SK-N-SH (cell line): Measurements from ENCODE around the gene PIP4K2A. TPM values are rescaled to one million over a fixed set of nuclear protein-coding genes. Genes with fewer than 3 reads are reported as not detected.

Source experiments
- CTCF ChIA-PET: fragments of 300-600, 350-600 bp; formaldehyde crosslinking; extraction: SDS; loops from one replicate; lab custom pipeline; 2021; lab: Yijun Ruan, JAX
- POLR2A ChIA-PET: fragments of 350-600 bp; sonication (Branson Sonifier 250); formaldehyde crosslinking; extraction: SDS; loops from one replicate; lab custom pipeline; 2020; ENCODE audit warnings: antibody characterized with exemption, inconsistent platforms; lab: Yijun Ruan, JAX
- DNase-seq: peaks from one replicate; pipeline ENCODE4 v3.0.0; 2012
- H2AFZ ChIP-seq: fragments of 200-600 bp; sonication (generic); 2 replicates; pipeline ENCODE4 v1.8.1; 2016; ENCODE audit warnings: antibody characterized with exemption, mild to moderate bottlenecking, low read depth
- H3F3A ChIP-seq: fragments of 200-600 bp; sonication (generic); replicated peaks from 2 replicates; pipeline ENCODE3; 2016; ENCODE audit warnings: antibody characterized with exemption, mild to moderate bottlenecking; ENCODE audit not compliant: insufficient read depth
- H3K27ac ChIP-seq, 2 experiments: fragments of 200-500 bp in 1 of 2; fragments of 200-600 bp in 1 of 2; sonication (Bioruptor generic) in 1 of 2; sonication (generic), shearing (Covaris generic) in 1 of 2; 2 replicates each; pipeline versions ENCODE4 v1.5.1 to v1.6.1; 2014 to 2016; ENCODE audit warnings: low read depth in 2 of 2, inconsistent platforms in 1 of 2, low read length in 1 of 2, mild to moderate bottlenecking in 1 of 2, mixed read lengths in 1 of 2
- H3K27me3 ChIP-seq: fragments of 200-600 bp; sonication (generic), shearing (Covaris generic); 2 replicates; pipeline ENCODE4 v1.6.1; 2016; ENCODE audit warnings: mixed run types; ENCODE audit not compliant: insufficient read depth
- H3K36me3 ChIP-seq, 2 experiments: fragments of 200-500 bp in 1 of 2; fragments of 200-600 bp in 1 of 2; sonication (Bioruptor generic) in 1 of 2; sonication (generic) in 1 of 2; replicated peaks in 1 of 2; 2 replicates each; pipeline versions ENCODE3 to v1.5.1; 2014 to 2016; ENCODE audit warnings: low read length in 1 of 2, mild to moderate bottlenecking in 1 of 2; ENCODE audit not compliant: insufficient read depth in 2 of 2, control insufficient read depth in 1 of 2
- H3K4me1 ChIP-seq, 2 experiments: fragments of 200-500 bp in 1 of 2; fragments of 200-600 bp in 1 of 2; sonication (Bioruptor generic) in 1 of 2; sonication (generic), shearing (Covaris generic) in 1 of 2; 2 replicates each; pipeline versions ENCODE4 v1.5.1 to v1.6.1; 2014 to 2016; ENCODE audit warnings: low read depth in 1 of 2, low read length in 1 of 2, mixed run types in 1 of 2; ENCODE audit not compliant: insufficient read depth in 2 of 2, control insufficient read depth in 1 of 2
- H3K4me2 ChIP-seq: fragments of 200-600 bp; sonication (generic), shearing (Covaris generic); 2 replicates; pipeline ENCODE4 v1.6.1; 2017; ENCODE audit warnings: mixed run types
- H3K4me3 ChIP-seq, 2 experiments: fragments of 200-500 bp in 1 of 2; fragments of 200-600 bp in 1 of 2; sonication (Bioruptor generic) in 1 of 2; sonication (generic), shearing (Covaris generic) in 1 of 2; 2 replicates each; pipeline versions ENCODE4 v1.5.1 to v1.8.1; 2014 to 2016; ENCODE audit warnings: low read depth in 2 of 2, inconsistent platforms in 1 of 2, low read length in 1 of 2, mild to moderate bottlenecking in 1 of 2, mixed read lengths in 1 of 2, moderate library complexity in 1 of 2
- H3K79me2 ChIP-seq: fragments of 200-600 bp; sonication (generic); 2 replicates; pipeline ENCODE4 v1.8.1; 2017; ENCODE audit warnings: mild to moderate bottlenecking; ENCODE audit not compliant: insufficient read depth
- H3K9ac ChIP-seq: fragments of 200-600 bp; sonication (generic); 2 replicates; pipeline ENCODE4 v1.6.1; 2017; ENCODE audit warnings: mixed run types
- H3K9me2 ChIP-seq: fragments of 200-600 bp; sonication (generic); 2 replicates; pipeline ENCODE4 v1.6.1; 2017; ENCODE audit warnings: mixed run types
- H3K9me3 ChIP-seq: fragments of 200-600 bp; sonication (generic); 2 replicates; pipeline ENCODE4 v1.6.1; 2017; ENCODE audit warnings: mixed run types, mild to moderate bottlenecking, moderate library complexity
- H4K20me1 ChIP-seq: fragments of 200-600 bp; sonication (generic); 2 replicates; pipeline ENCODE4 v1.6.1; 2017; ENCODE audit warnings: mild to moderate bottlenecking, mixed run types; ENCODE audit not compliant: insufficient read depth
- ELF1 ChIP-seq: IDR thresholded peaks from 2 replicates; pipeline ENCODE4 v1.4.0; 2012
- EP300 ChIP-seq, 2 experiments: IDR thresholded peaks; 2 replicates each; pipeline versions ENCODE4 v1.4.0 to v1.6.1; 2012; ENCODE audit warnings: borderline replicate concordance in 1 of 2, low read depth in 1 of 2, low read length in 1 of 2
- EZH2phosphoT487 ChIP-seq: fragments of 200-600 bp; sonication (generic); IDR thresholded peaks from 2 replicates; pipeline ENCODE4 v1.6.1; 2017; ENCODE audit warnings: low read depth, mixed run types, mild to moderate bottlenecking, antibody characterized with exemption, moderate library complexity, borderline replicate concordance
- FOSL2 ChIP-seq: IDR thresholded peaks from 2 replicates; pipeline ENCODE4 v1.4.0; 2012; ENCODE audit warnings: low read depth, mild to moderate bottlenecking, moderate library complexity, borderline replicate concordance
- GABPA ChIP-seq: IDR thresholded peaks from 2 replicates; pipeline ENCODE4 v1.4.0; 2012; ENCODE audit warnings: low read depth, mild to moderate bottlenecking
- GATA2 ChIP-seq: sonication (generic); formaldehyde crosslinking; IDR thresholded peaks from 2 replicates; pipeline ENCODE4 v1.5.0; 2020; ENCODE audit warnings: mild to moderate bottlenecking, missing genetic modification reagents
- MEF2A ChIP-seq: IDR thresholded peaks from 2 replicates; pipeline ENCODE4 v1.4.0; 2012; ENCODE audit warnings: low read depth, borderline replicate concordance
- NFIC ChIP-seq: IDR thresholded peaks from 2 replicates; pipeline ENCODE4 v1.4.0; 2012; ENCODE audit warnings: borderline replicate concordance
- NRF1 ChIP-seq: IDR thresholded peaks from 2 replicates; pipeline ENCODE4 v1.6.1; 2012; ENCODE audit warnings: low read depth, mild to moderate bottlenecking, low read length
- RAD21 ChIP-seq: IDR thresholded peaks from 2 replicates; pipeline ENCODE4 v1.6.1; 2012; ENCODE audit warnings: mild to moderate bottlenecking, low read length
- RFX5 ChIP-seq: IDR thresholded peaks from 2 replicates; pipeline ENCODE4 v1.6.1; 2012; ENCODE audit warnings: mild to moderate bottlenecking, improper control_type of control experiment, low read length
- SMC3 ChIP-seq: IDR thresholded peaks from 2 replicates; pipeline ENCODE4 v1.6.1; 2012; ENCODE audit warnings: low read depth, low read length, improper control_type of control experiment
- YY1 ChIP-seq: IDR thresholded peaks from 2 replicates; pipeline ENCODE4 v1.4.0; 2012; ENCODE audit warnings: low read depth, mild to moderate bottlenecking
- WGBS: methylation state at CpG from one replicate; pipeline ENCODE4 v1.1.6; 2017; ENCODE audit warnings: low lambda C conversion rate; 5-methylcytosine and 5-hydroxymethylcytosine counted together
- polyA plus RNA-seq, 3 experiments: library from polyadenylated mRNA; depleted of rRNA; stranded (reverse); fragments of >200 nt; gene quantifications; 2 replicates each; pipeline ENCODE4 v1.2.3, GENCODE V29; 2012
- TF ChIP-seq, protein P1 (sequence below): IDR thresholded peaks from 2 replicates; pipeline ENCODE4 v1.4.0; 2012; ENCODE audit warnings: low read depth, borderline replicate concordance
- TF ChIP-seq, protein P2 (sequence below): IDR thresholded peaks from 2 replicates; pipeline ENCODE4 v1.6.1; 2012; ENCODE audit warnings: mild to moderate bottlenecking, low read depth, low read length, moderate library complexity
- TF ChIP-seq, protein P3 (sequence below): fragments of 150-350 bp; IDR thresholded peaks from 2 replicates; pipeline ENCODE4 v1.6.1; 2017; ENCODE audit warnings: antibody characterized with exemption, low read length, low read depth, borderline replicate concordance

Gene PIP4K2A
- polyA plus RNA-seq, 1 of the 3 experiments (the other 2 are of a cell fraction), result 10.8 TPM

DNA sequence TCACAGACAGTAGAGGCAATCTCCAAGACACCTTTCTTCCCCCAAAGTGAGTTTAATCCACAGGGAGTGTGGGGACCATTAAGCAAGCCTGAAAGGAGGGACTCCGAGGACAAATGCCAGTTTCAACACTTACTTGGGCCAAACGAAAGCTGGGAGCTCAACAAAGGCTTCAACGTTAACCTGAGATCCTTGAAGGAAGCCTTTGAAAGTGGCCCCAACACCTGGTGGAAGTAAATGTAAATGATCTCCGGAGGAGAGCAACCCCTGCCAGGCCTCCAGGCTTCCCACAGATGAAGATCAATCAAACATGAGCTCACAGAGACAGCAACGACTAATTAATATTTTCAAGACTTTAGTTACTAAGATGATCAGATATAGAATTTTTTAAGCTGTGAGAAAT lies 103.8 kb downstream of the PIP4K2A start:
- no peak overlapping the region for H3K4me3 ChIP-seq
- H3K4me1 ChIP-seq, result peaks cover under 1 to 12% of the 10 kb centered on the region in 2 experiments; a peak in 3 of 4 replicates
- H3K36me3 ChIP-seq, result peaks cover 2 to 8% of the 10 kb centered on the region in 2 experiments
- ChIA-PET CTCF (interaction anchor here (1.2 kb wide), 1 partner anchor 102 kb away, joined by 3 read pairs; no protein-coding TSS in a partner anchor), POLR2A (no interaction called here)
- whole genome bisulfite sequencing, result 68% methylated on average over 5 of the region's 5 CpGs
- H3K9me2 ChIP-seq, result no peaks in the 10 kb centered on the region
- H3K79me2 ChIP-seq, result peaks cover 21% of the 10 kb centered on the region
- H3F3A ChIP-seq, result no peaks in the 10 kb centered on the region
- H3K9me3 ChIP-seq, result no peaks in the 10 kb centered on the region
- H3K27me3 ChIP-seq, result no peaks in the 10 kb centered on the region
- DNase-seq, result no peak
- H3K4me2 ChIP-seq, result no peak overlapping the region
- TF ChIP-seq ELF1 (no peak), GATA2 (no peak), SMC3 (no peak), RAD21 (no peak), NRF1 (no peak)
- TF ChIP-seq, protein P1, sequence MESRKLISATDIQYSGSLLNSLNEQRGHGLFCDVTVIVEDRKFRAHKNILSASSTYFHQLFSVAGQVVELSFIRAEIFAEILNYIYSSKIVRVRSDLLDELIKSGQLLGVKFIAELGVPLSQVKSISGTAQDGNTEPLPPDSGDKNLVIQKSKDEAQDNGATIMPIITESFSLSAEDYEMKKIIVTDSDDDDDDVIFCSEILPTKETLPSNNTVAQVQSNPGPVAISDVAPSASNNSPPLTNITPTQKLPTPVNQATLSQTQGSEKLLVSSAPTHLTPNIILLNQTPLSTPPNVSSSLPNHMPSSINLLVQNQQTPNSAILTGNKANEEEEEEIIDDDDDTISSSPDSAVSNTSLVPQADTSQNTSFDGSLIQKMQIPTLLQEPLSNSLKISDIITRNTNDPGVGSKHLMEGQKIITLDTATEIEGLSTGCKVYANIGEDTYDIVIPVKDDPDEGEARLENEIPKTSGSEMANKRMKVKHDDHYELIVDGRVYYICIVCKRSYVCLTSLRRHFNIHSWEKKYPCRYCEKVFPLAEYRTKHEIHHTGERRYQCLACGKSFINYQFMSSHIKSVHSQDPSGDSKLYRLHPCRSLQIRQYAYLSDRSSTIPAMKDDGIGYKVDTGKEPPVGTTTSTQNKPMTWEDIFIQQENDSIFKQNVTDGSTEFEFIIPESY, result no peak
- TF ChIP-seq, protein P2, sequence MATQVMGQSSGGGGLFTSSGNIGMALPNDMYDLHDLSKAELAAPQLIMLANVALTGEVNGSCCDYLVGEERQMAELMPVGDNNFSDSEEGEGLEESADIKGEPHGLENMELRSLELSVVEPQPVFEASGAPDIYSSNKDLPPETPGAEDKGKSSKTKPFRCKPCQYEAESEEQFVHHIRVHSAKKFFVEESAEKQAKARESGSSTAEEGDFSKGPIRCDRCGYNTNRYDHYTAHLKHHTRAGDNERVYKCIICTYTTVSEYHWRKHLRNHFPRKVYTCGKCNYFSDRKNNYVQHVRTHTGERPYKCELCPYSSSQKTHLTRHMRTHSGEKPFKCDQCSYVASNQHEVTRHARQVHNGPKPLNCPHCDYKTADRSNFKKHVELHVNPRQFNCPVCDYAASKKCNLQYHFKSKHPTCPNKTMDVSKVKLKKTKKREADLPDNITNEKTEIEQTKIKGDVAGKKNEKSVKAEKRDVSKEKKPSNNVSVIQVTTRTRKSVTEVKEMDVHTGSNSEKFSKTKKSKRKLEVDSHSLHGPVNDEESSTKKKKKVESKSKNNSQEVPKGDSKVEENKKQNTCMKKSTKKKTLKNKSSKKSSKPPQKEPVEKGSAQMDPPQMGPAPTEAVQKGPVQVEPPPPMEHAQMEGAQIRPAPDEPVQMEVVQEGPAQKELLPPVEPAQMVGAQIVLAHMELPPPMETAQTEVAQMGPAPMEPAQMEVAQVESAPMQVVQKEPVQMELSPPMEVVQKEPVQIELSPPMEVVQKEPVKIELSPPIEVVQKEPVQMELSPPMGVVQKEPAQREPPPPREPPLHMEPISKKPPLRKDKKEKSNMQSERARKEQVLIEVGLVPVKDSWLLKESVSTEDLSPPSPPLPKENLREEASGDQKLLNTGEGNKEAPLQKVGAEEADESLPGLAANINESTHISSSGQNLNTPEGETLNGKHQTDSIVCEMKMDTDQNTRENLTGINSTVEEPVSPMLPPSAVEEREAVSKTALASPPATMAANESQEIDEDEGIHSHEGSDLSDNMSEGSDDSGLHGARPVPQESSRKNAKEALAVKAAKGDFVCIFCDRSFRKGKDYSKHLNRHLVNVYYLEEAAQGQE, result no peak
- no peak overlapping the region for H3K9ac ChIP-seq
- no peak overlapping the region for H2AFZ ChIP-seq
- H3K27ac ChIP-seq, result no peak overlapping the region
- H4K20me1 ChIP-seq, result no peaks in the 10 kb centered on the region

DNA sequence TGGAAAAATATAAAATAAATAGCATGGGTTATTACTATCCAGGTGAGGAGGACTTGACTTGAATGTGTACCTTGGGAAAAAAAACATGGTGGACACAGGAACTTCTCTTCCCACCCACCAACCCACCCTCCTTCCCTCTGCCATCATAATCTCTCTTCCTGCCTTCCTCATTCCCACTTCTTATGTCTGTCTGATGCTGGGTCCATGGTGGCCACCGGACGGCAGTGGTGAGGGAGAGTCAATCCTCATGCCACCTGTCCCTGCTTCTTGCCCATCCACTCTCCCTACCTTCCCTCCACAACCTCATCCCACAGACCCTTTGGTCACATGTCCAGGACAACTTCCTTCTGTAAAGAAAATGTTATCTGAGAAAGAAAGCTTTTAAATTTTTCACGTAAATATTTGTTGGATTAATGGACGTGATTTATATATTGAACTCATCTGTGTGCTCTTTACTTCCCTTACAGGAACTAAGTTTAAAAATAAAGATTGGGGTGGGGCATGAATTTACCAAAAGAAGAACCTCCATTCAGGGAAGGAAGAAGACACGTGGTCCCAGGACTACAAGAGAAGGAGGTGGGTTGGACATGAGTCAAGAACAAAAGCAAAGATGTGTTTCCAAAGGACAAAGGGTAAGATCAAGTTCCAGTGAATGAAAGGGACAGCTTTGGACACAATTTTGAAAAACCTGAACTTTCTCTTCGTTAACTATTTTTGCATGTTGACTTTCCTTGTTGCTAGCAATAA lies 104.5 kb downstream of the PIP4K2A start:
- Histone ChIP-seq H3K4me2 (no peak overlapping the region), H4K20me1 (no peaks in the 10 kb centered on the region), H3K4me3 (no peak overlapping the region), H3K9me3 (no peaks in the 10 kb centered on the region), H3F3A (no peaks in the 10 kb centered on the region), H3K4me1 (peaks cover 0 to 11% of the 10 kb centered on the region in 2 experiments; a peak in 2 of 4 replicates), H3K9ac (no peak overlapping the region), H2AFZ (no peak overlapping the region), H3K9me2 (no peaks in the 10 kb centered on the region), H3K27me3 (no peaks in the 10 kb centered on the region), H3K79me2 (peaks cover 13% of the 10 kb centered on the region), H3K27ac (no peak overlapping the region), H3K36me3 (peaks cover 2 to 8% of the 10 kb centered on the region in 2 experiments)
- WGBS, result 76% methylated on average over 6 of the region's 6 CpGs
- ChIA-PET POLR2A (no interaction called here), CTCF (interaction anchor here (0.7 kb wide), 1 partner anchor 325 kb away, joined by 3 read pairs; no protein-coding TSS in a partner anchor)
- DNase-seq, result no peak
- no peak for TF ChIP-seq GABPA
- TF ChIP-seq MEF2A, result no peak
- no peak for TF ChIP-seq EZH2phosphoT487
- no peak for TF ChIP-seq EP300 (IDR thresholded peaks at IDR 0.05; ENCODE audit: borderline replicate concordance in 1 of 2, low read depth in 1 of 2, low read length in 1 of 2)
- TF ChIP-seq NFIC, result no peak
- TF ChIP-seq, protein P2, result no peak
- no peak for TF ChIP-seq FOSL2
- no peak for TF ChIP-seq YY1
- TF ChIP-seq RFX5, result no peak
- TF ChIP-seq, protein P3, sequence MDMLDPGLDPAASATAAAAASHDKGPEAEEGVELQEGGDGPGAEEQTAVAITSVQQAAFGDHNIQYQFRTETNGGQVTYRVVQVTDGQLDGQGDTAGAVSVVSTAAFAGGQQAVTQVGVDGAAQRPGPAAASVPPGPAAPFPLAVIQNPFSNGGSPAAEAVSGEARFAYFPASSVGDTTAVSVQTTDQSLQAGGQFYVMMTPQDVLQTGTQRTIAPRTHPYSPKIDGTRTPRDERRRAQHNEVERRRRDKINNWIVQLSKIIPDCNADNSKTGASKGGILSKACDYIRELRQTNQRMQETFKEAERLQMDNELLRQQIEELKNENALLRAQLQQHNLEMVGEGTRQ, result no peak
